ENCODE data around the gene JARID2. TPM values are rescaled to one million over a fixed set of nuclear protein-coding genes. Genes with fewer than 3 reads are reported as not detected.

Gene JARID2
- total and polyA plus RNA-seq, 8 donors: 2.4 to 42.6 (median 11.5) TPM

- no peak for DNase-seq
- TF ChIP-seq EP300 (IDR thresholded peaks at IDR 0.05) (no peak), POLR2AphosphoS5 (IDR thresholded peaks at IDR 0.05) (no peak), POLR2A (IDR thresholded peaks at IDR 0.05) (no peak)
- TF ChIP-seq, protein P1, sequence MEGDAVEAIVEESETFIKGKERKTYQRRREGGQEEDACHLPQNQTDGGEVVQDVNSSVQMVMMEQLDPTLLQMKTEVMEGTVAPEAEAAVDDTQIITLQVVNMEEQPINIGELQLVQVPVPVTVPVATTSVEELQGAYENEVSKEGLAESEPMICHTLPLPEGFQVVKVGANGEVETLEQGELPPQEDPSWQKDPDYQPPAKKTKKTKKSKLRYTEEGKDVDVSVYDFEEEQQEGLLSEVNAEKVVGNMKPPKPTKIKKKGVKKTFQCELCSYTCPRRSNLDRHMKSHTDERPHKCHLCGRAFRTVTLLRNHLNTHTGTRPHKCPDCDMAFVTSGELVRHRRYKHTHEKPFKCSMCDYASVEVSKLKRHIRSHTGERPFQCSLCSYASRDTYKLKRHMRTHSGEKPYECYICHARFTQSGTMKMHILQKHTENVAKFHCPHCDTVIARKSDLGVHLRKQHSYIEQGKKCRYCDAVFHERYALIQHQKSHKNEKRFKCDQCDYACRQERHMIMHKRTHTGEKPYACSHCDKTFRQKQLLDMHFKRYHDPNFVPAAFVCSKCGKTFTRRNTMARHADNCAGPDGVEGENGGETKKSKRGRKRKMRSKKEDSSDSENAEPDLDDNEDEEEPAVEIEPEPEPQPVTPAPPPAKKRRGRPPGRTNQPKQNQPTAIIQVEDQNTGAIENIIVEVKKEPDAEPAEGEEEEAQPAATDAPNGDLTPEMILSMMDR (IDR thresholded peaks at IDR 0.05): no peak
- intact Hi-C loops (cut with DNase I; ENCODE audit: low total_unique reads): no loop called here
- Histone ChIP-seq H3K36me3 (no peaks in the 10 kb centered on the region), H3K27me3 (no peaks in the 10 kb centered on the region), H3K4me3 (no peak overlapping the region), H3K9me3 (no peaks in the 10 kb centered on the region), H3K4me1 (peaks cover 17 to 71% (median 39%) of the 10 kb centered on the region in 4 donors), H3K27ac (no peak overlapping the region)
- WGBS, 5 donors: 73 to 87% (median 77%) methylated on average over 3 of the region's 3 CpGs
Measured at GRCh38 chr6:15361197-15361596, 115.3 kb downstream of the JARID2 start.

- intact Hi-C loops (cut with DNase I; ENCODE audit: low total_unique reads): no loop called here
- Histone ChIP-seq H3K9me3 (no peaks in the 10 kb centered on the region), H3K4me3 (no peak overlapping the region), H3K4me1 (peaks cover 20 to 71% (median 43%) of the 10 kb centered on the region in 4 donors), H3K27ac (no peak overlapping the region), H3K36me3 (no peaks in the 10 kb centered on the region), H3K27me3 (no peaks in the 10 kb centered on the region)
- TF ChIP-seq POLR2AphosphoS5 (IDR thresholded peaks at IDR 0.05) (no peak), POLR2A (IDR thresholded peaks at IDR 0.05) (no peak), EP300 (IDR thresholded peaks at IDR 0.05) (no peak)
- TF ChIP-seq, protein P1 (IDR thresholded peaks at IDR 0.05): no peak
- no peak for DNase-seq
- 49 to 61% (median 53%) methylated on average over 9 of the region's 9 CpGs for WGBS, 5 donors
Measured at GRCh38 chr6:15362274-15363160, 116.6 kb downstream of the JARID2 start.

DNA sequence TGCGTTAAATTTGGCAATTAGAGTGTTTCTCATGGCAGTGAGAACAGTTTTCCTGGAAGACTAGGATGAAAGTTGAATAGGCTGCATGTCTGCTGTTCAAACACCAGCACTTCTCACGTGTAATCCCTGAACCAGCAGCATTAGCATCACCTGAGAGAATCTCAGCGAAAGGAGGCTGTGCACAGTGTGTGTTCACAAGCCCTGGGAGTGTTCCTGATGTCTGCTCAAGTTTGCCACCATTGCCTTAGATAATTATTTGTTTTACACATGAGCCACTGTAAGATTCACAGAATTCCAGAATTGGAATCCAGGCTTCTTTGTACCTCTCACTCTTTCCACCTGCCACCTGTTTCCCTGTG, 117.3 kb downstream of the JARID2 start:
- 62 to 83% (median 78%) methylated on average over 3 of the region's 3 CpGs for WGBS, 5 donors
- no peak for DNase-seq
- intact Hi-C loops (cut with DNase I; ENCODE audit: low total_unique reads): no loop called here
- Histone ChIP-seq H3K27ac (no peak overlapping the region), H3K4me3 (no peak overlapping the region), H3K36me3 (no peaks in the 10 kb centered on the region), H3K4me1 (peaks cover 20 to 69% (median 45%) of the 10 kb centered on the region in 4 donors), H3K9me3 (no peaks in the 10 kb centered on the region), H3K27me3 (no peaks in the 10 kb centered on the region)
- TF ChIP-seq, protein P1 (IDR thresholded peaks at IDR 0.05): no peak
- no peak for TF ChIP-seq POLR2AphosphoS5 (IDR thresholded peaks at IDR 0.05)
- no peak for TF ChIP-seq POLR2A (IDR thresholded peaks at IDR 0.05)
- TF ChIP-seq EP300 (IDR thresholded peaks at IDR 0.05): no peak

DNA sequence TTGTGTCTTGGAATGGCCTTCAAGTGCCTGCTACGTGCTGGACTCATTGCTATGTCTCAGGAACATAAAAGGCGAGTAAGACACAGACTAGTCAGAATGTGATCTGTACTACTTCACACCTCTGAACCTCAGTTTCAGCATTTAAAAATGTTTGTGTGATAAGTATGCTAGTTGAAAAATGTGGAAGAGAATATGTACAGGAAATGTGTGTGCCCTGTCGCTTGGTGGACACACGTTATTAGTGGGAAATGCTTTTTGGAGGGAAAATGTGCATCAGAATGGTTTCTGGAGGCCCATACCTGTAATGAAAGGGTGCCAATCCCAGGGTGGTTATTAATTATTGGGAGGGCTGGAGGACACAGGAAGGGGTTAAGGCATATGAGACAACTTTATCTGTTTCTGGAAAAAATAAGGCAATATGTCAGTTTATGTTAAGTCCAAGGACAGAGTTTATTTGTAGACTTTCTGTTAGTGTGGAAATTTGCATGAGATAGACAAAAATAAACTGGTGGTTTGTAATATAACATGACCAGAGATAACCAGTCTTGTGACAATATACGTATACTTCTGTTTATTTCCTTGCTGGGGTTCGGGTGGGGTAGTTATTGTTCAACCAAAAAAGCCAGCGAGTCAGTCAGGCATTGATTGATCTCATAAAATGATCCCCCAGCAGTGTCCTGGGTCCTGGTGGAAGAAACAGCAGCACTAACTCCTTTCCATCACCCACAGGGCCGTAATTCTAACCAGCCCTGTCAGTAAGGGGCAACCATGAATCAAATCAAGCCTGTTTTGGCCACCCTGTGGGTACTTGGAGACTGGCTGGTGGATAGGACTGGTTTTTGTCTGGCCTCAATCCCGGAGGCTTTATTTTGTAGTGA, 117.9 kb downstream of the JARID2 start:
- H3K9me3 ChIP-seq: no peaks in the 10 kb centered on the region
- WGBS, 5 donors: 51 to 61% (median 58%) methylated on average over 9 of the region's 9 CpGs
- no peak overlapping the region for H3K4me3 ChIP-seq
- no peak for DNase-seq
- TF ChIP-seq POLR2AphosphoS5 (IDR thresholded peaks at IDR 0.05) (no peak), POLR2A (IDR thresholded peaks at IDR 0.05) (no peak), EP300 (IDR thresholded peaks at IDR 0.05) (no peak)
- TF ChIP-seq, protein P1 (IDR thresholded peaks at IDR 0.05): no peak
- no peaks in the 10 kb centered on the region for H3K36me3 ChIP-seq
- H3K4me1 ChIP-seq: peaks cover 20 to 73% (median 45%) of the 10 kb centered on the region in 4 donors
- no peaks in the 10 kb centered on the region for H3K27me3 ChIP-seq
- peak overlapping the region in 2 of 5 donors; percentile 18 to 43 for H3K27ac ChIP-seq
- intact Hi-C loops (cut with DNase I; ENCODE audit: low total_unique reads): no loop called here
